ENCODE data around the gene MCMBP.

GRCh38 chr10:119783665-119784027, 89.0 kb downstream of the MCMBP start:
- TF ChIP-seq CTCF (conservative IDR thresholded peaks at IDR 0.05 in 1 of 2, IDR thresholded peaks at IDR 0.05 in 1 of 2; ENCODE audit: low read depth in 1 of 2, low read length in 2 of 2), result no peak
- no peak for TF ChIP-seq EZH2 (IDR thresholded peaks at IDR 0.05; ENCODE audit: low read length, missing control alignments)

Data from fibroblast of lung (primary cell).